GM04503 (cell line): Measurements from ENCODE around the gene TBC1D13.
"Not testable (repeated sequence)": the region's sequence is repeated elsewhere in the genome, so short reads cannot be mapped to it uniquely, and the experiment has no call there.

Source experiments
- DNase-seq: peaks from one replicate; pipeline ENCODE4 v3.0.0-alpha.2; 2012; ENCODE audit warnings: low read depth

Gene TBC1D13, protein sequence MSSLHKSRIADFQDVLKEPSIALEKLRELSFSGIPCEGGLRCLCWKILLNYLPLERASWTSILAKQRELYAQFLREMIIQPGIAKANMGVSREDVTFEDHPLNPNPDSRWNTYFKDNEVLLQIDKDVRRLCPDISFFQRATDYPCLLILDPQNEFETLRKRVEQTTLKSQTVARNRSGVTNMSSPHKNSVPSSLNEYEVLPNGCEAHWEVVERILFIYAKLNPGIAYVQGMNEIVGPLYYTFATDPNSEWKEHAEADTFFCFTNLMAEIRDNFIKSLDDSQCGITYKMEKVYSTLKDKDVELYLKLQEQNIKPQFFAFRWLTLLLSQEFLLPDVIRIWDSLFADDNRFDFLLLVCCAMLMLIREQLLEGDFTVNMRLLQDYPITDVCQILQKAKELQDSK

DNA sequence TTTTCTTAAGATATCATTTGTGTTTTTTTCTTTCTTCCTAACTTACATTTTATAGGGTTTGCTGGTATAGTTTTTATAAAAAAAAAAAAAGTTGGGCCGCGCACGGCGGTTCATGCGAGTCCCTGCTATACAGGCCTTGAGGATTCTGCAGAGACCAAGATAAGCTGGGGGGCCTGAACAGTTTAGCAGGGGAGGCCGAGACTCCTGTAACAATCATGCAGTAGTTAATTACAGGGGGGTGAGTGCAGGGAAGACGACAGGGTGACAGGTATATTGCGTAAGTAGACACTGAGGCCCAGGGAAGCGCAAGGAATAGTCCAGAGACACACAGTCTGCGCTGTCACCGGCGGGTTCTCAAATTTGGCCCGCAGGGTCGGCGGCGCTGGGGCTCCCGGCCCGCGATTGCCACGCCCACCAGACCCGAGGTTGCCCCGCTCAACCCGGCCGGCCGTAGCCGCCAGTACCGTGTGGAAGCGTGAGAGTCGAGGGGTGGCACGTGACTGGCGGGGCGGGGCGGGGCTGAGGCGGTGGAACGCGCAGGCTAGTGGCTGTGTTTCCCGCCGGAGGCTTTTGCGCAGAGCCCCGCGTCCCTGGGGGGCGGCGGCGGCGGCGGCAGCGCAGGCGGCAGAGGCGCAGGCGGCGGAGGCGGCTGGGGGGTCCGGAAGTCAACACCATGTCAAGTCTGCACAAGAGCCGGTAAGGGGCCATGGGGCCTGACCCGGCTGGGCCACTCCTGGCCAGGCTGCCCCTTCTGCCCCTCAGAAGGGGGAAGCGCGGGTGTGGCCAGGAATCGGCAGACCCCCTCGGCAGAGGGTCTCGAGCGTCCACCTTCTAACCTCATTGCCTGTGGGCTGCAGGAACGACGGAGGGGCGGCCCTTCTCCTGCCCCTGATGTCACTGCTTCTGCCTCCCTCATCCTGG lies at the start of gene TBC1D13:
TBC1D13 (plus strand) TSS at position 573 of the 921 bp plus-strand sequence; CDS start at position 674, 101 bp downstream.
- no peak for DNase-seq

DNA sequence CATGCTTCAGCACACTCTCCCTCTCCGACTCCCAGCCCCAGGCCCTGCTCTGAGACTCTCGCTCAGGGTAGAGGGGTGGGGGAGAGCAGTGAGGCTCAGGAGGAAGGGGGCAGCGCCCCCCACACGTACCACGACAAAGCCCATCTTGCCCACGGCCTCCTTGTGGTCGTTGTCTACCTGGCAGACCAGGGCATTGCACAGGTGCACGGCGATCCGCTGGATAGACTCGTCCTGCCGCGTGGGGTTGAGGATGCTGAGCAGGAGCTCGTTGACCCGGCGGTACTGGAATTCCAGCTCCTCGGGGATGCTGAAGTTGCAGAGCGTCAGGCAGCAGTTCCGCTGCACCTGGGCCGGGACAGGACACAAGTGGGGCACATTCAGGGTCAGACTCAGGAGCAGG lies 44.7 kb upstream of the TBC1D13 start:
- no peak for DNase-seq

DNA sequence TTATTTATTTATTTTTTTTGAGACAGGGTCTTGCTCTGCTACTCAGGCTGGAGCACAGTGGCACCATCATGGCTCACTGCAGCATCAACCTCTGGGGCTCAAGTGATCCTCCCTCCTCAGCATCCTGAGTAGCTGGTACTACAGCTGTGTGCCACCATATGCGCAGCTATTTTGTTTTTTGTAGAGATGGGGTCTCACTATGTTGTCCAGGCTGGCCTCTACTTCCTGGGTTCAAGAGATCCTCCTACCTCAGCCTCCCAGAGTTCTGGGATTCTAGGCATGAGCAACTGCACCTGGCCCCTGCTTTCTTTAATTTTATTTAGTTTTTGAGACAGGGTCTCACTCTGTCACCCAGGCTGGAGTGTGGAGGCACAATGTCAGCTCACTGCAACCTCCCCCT lies 43.6 kb upstream of the TBC1D13 start:
- DNase-seq: no peak

DNA sequence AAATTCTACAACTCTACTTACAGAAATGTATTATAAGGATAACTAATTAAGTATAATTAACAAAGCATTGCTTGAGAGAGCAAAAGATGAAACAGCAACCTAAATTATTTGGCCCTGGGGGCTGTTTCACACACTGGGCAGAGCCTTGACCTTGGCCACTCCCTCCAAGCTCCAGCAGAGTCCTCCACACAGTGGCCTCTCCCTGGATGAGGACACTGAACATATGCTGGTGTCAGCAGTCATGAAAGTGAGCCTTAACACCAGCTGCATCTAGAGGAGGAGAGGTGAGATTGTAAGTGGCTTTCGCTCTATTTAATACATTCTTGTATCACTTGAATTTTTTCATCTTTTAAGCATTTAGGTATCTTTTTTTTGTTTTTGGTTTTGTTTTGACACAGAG lies 39.8 kb upstream of the TBC1D13 start:
- DNase-seq: no peak

DNA sequence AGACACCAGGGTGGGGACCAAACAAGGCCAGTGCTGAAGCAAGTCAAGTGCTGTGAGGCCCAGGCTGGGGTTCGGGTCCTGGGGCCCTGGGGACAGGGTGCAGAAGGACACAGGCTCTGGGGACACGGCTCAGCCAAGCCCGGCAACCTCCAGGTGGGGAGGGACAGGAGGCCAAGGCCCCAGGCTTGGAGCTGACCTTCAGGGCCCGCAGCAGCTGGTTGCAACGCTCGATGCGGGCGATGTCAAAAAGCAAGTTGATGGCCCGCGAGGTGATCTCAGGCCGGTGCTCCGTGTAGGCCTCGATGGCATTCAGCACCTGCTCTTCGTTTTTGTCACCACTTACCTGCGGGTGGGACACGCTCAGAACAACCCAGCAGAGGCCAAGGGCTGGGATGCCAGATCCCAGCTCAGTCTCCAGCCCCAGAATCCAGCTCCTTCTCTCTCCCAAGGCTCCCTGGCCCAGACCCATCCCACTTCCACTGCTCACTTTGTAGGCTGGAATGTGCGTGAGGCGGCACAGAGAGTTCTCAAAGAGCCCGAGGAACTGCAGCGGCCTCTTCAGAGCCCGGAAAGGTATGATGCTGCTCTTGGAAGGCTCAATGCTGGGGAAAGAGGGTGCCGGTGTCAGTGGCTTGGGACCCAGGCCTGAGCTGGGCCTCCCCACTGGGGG lies 36.0 kb upstream of the TBC1D13 start:
- no peak for DNase-seq

DNA sequence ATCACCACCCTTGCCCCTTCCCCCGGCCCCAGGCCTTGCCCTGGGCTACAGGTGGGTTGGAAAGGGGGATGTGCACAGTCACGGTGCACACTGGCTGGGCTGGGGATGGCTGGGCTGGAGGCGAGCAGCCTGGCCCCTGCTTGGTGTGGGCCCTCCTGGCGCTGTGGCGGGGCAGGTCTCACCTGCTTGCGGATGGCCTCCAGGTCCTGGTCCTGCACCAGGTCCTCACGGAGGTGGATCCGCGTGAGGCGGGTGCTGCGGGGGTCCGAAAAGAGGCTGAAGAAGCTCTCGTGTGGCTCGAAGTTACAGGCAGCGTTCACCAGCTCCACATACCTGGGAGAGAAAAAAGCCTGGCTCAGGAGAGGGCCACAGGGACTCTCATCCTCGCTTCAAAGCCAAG lies 33.4 kb upstream of the TBC1D13 start:
- DNase-seq: no peak

DNA sequence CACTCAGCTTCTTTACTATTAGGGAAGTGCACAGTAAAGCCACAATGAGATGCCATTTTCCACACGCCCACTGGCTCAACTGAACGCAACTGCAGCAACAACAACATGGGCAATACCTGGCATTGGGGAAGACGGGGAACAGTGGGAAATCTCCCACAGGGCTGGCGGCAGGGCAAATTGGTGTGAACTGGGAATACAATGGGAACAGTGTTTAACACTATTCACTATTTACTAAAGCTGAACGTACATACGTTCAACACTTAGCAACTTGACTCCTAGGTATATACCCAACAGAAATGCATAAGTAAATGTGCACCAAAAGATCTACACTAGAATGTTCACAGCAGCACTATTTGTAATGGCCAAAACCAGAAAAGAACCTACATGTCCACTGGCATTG lies 29.5 kb upstream of the TBC1D13 start:
- DNase-seq: no peak

DNA sequence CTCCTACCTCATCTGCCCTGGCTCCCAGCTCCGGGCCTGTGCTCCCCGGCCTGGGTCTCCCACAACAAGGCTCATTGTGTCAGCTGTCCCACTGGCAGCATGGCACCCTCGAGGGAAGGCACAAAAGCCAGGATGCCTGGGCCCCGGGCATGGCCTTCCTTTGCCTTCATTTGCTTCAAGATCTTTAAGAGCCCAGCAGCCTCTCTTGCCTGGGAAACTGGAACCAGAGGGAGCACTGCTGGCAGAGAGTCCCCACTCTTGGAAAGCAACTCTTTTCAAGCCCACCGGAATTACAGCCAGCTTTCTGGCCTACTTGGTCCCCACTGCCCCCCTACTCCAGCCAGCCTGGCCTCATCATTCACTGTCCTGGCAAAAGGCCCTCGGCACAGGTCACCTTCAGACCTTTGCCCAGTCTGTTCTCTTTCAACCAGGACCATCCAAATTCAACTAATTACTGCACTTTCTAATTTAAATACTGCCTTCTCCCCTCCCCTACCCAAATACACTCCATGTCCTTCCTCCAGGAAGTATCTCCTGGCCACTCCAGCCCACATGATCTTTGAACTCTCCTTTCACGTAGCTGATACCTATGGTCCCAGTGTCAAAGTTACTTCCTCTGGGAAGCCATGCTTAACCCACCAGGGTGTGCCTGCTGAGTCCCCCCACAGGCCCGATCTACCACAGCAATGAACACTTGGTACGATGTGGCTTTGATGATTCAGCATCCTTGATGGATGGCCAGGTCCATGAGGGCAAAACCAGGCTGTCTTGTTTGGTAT lies 24.2 kb upstream of the TBC1D13 start:
- no peak for DNase-seq

DNA sequence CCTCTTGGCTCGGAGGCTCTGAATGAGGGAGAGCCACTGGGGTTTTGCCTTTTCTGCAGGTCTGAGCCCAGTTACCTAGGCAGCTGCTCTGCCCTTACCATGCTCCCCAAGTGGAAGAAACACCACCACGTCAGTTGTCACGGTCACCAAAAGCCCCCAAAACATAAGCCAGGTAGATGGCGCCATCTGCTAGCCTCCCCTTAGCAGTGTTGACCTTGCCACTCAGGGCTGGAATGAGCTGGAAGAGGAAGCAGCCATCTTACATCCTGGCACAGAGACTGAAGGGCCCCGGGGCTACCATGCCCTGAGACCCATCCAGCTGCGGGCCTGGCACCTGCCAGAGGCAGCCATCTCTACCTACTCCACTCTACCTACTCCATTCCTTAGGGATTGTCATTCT lies 22.7 kb upstream of the TBC1D13 start:
- DNase-seq: no peak

DNA sequence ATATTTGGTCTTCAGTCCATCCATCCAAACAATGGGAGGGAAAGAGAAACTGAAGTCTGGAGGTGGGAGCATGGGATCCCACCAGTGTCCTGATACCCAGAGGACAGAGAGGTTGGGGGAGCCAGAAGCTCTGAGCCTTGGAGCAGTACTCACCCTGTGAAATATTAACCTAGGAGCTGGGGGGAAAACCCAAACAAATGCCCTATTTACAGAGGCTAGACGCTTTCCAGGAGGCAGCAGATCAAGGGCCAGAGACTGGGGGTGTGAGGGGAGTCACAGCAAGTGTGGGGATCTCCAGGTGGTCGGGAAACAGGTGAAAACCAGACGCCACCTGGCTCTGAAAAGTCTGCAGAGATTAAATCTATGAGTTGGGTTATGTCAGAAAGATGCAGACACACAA lies 21.6 kb upstream of the TBC1D13 start:
- DNase-seq: no peak

DNA sequence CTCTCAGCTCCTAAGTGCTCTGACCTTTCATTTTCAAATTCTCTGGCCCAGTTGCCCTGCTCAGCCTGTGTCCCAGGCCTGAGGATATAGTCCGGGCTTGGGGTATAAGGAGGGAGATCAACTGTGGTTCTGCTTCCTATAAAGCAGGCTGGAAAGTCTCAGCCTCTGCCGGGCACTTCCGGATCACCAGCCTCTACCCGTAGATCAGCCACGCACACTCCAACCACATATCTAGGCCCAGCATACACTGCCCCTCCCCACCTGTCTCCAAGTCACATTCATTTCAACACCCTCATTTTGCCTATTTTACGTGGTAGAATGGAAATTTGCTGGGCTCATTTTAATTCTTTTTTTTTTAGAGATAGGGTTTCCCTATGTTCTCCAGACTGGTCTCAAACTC lies 18.4 kb upstream of the TBC1D13 start:
- no peak for DNase-seq

DNA sequence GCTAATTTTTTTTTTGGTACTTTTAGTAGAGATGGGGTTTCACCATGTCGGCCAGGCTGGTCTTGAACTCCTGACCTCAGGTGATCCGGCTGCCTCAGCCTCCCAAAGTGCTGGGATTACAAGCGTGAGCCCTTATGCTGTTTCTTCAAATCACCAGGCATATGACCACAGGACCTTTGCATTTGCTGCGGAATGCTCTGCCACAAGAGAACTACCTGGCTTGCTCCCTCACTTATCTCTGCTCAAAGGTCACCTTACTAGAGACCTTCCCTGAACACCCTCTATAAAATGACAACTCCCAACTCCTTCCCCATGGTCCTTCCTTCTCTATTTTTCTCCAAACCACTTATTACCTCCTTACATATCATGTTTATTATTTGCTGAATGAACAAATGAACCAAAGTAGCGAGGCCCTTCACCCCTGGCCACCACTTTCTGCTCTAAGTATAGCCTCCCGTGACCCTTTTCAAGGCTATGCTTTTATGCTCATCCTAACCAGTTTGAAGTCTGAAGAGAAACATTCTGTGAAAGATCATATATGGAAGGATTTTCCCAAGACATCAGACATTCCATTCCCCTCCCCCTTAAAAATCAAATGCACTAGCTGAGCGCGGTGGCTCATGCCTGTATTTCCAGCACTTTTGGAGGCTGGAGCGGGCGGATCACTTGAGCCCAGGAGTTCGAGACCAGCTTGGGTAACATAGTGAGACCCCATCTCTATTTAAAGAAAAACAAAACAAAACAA lies 16.6 kb upstream of the TBC1D13 start:
- no peak for DNase-seq

DNA sequence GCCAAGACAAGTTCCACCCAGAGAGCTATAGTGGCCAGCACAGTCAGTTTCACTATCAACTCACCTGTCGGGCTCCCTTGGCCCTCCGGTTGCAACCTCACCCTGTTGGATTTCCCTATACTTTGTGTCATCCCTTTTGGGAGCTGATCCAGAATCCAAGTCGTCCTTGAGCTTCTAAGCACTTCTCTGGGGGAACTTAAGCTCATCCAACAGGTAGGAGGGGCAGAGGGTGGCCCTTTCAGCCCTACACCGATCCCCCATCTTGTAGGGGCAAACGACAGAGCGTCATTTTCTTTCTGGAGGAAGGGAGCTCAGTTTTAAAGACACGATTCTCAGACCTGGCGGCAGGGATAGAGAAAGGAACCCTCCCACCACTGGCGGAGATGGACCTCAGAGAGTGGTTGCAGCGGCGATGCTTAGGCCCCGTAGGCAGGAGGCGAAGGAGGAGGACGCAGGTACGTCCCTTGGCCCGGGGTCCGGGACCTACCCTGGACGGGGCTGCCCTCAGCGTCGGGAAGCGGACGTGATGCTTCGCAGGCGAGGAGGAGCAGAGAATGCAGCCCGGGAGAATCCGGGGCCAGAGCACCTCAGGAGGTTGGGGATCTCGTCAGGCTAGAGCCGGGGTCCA lies 15.8 kb upstream of the TBC1D13 start:
- DNase-seq: no peak

DNA sequence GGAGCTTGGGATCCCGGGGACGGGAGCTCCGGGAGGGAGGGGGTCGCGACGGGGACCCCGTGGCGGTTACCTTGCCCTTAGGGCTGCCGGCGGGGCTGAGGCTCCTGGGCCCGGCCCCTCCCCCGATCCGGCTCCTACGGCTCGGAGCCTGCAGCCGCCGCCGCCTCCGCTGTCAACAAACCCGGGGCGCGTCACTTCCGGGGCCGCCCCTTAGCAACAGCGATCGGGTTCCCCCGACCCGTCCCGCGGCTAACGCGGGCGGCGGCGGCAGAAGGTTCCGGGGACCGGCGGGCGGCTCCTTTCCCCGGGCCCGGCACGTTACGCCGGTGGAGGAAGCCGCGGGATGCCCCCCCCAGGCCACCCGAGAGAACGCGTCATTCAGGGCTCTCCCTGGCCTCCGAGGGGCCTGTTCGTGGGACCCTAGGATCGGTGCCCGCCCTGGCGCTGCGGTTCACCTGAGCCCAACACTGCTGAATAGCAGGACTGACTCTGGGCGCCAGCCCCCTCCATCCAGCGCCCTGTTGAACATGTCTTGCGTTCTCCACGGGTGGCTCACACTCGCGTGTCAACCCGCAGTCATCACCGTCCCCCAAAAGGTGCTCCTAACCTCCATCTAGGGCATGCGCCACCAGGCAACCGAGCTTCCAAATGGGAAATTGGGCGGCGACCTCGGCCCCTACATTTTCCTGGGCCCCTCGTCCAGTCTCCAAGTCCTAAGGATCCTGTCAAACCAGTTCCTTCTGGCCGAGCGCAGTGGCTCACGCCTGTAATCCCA lies 15.1 kb upstream of the TBC1D13 start, which contains the start of gene ZER1:
ZER1 (minus strand) TSS at position 183 of the 775 bp plus-strand sequence. CDS start 16,362 bp downstream, outside the sequence.
- DNase-seq: peak; percentile 42

DNA sequence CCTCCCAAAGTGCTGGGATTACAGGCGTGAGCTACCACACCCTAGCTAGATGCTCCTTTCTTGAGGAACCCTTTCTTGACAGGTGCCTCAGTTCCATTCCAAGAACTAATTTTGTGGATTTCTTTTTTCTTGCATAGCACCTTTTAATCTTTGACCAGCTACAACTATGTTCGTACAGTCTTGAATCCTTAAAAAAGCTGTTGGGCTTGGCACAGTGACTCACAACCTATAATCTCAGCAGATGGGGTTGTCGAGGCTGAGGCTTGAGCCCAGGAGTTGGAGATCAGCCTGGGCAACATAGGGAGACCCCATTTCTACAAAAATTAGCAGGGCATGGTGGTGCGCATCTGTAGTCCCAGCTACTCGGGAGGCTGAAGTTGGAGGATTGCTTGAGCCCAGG lies 14.0 kb upstream of the TBC1D13 start:
- DNase-seq: no peak

DNA sequence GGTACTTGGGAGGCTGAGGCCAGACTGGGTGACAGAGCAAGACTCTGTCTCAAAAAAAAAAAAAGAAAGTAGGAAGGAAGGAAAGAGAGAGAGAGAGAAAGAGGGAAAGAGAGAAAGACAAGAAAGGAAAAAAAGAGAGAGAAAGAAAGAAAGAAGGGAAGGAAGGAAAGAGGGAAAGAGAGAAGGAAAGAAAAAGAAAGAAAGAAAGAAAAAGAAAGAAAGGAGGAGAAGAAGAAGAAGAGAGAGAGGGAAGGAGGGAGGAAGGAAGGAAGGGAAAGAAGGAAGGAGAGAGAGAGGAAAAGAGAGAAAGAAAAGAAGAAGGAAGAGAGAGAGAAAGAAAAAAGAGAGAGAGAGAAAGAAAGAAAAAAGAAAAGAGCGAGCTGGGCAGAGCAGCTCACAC lies 12.2 kb upstream of the TBC1D13 start:
- DNase-seq: no peak

DNA sequence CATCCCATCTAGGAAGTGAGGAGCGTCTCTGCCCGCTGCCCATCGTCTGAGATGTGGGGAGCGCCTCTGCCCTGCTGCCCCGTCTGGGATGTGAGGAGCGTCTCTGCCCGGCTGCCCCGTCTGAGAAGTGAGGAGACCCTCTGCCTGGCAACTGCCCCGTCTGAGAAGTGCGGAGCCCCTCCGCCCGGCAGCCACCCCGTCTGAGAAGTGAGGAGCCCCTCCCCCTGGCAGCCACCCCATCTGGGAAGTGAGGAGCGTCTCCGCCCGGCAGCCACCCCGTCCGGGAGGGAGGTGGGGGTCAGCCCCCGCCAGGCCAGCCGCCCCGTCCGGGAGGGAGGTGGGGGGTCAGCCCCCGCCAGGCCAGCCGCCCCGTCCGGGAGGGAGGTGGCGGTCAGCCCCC lies 7.0 kb upstream of the TBC1D13 start:
- DNase-seq: not testable (repeated sequence)

DNA sequence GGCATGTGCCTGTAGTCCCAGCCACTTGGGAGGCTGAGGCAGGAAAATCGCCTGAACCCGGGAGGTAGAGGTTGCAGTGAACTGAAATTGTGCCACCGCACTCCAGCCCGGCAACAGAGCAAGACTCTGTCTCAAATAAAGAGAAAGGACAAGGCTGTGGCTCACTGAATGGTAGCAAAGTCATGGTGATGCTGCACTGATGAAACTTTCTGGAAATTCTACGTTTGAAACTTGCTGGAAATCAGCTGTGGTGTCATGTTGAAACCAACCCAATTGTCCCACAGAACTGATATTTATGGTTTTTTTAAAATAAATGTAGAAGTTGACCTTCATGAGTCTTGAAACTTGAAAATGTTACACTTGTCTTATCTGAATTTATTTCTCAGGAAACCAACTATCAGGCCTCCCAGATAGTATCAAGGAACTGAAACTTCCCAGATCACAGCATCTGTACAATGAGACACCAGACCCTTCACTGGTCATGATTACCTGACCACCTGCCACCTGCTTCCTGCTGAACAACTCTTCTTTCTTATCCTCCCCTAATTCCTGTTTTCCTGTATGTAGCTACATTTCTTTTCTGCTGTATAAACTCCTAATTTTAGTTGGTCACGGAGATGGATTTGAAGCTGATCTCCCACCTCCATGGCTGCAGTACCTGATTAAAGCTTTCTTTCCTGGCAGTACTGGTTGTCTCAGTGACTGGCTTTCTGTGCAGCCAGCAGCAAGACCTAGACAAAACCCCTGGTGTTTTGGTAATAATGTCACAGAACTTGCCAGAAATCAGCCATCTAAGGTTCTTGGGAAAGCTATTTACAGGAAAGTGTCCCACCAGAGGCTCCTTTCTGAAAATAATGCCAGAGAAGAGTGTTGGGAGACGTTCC lies 5.6 kb upstream of the TBC1D13 start:
- DNase-seq: no peak

DNA sequence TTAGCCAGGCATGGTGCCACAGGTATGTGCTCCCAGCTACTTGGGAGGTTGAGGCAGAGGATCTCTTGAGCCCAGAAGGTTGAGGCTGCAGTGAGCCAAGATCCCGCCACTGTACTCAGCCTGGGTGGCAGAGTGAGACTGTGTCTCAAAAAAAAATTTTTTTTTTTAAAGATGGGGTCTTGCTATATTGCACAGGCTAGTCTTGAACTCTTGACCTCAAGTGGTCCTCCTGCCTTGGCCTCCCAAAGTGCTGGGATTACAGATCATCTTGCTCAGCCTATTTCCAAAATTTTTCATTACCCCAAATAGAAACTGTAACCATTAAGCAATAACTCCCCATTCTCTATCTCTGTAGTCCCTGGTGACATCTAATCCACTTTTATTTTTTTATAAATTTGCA lies 4.4 kb upstream of the TBC1D13 start:
- DNase-seq: no peak
